ENCODE results near the gene MGAT4B.

MGAT4B gene

DNA sequence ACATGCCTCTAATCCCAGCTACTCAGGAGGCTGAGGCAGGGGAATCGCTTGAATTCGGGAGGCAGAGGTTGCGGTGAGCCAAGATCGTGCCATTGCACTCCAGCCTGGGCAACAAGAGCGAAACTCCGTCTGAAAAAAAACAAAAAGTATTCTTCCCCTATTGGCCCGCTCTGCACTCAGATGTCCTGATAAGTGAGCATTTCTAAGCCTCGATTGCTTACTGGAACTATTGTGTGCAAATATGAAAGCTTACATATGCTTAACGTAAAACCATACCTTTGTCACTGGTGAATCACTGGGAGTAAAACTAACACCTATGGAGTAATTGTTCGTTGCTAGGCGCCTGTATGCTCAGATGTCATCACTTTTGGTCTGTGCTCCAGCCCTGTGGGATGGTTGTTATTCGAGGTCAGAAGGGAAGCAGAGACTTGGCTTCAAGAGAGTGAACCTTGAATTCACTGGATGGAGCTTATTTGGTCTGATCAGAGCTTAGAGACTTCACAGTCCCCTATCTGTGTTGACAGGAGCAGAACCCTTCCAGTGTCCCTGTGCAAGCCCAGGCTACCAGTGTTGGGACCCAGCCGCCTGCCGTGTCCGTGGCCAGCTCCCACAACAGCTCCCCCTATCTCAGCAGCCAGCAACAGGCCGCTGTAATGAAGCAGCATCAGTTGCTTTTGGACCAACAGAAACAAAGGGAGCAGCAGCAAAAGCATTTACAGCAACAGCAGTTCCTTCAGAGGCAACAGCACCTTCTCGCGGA is 38.2 kb downstream of the MGAT4B start:
- DNase-seq (ENCODE audit: low spot score): no peak

DNA sequence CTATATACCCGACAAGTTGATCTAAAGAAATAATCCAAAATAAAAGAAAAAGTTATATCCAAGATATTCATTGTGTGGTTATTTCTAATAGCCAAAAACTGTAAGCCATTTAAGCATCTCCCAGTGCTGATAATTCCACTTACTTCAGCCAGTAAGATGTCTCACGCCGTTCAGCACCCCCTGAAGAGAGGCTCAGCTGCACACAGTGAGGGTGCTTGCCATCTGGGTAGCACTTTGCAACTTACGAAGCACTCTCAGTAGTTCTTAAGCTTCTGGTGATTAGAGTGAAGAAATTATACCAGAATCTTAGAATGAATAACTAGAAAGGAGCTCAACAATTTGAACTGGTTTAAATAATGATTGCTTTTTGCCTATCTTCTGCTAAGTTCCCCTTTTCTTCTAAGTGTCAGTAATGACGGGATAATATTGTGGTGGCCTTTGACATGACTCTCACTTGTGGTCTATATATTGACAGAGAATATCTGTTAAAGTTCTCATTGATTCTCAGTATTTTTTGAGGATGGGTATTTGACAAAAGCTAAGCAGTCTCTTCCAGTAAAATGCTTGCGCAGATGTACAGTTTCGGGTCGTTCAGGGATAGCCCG is 39.1 kb downstream of the MGAT4B start:
- DNase-seq (ENCODE audit: low spot score): no peak

DNA sequence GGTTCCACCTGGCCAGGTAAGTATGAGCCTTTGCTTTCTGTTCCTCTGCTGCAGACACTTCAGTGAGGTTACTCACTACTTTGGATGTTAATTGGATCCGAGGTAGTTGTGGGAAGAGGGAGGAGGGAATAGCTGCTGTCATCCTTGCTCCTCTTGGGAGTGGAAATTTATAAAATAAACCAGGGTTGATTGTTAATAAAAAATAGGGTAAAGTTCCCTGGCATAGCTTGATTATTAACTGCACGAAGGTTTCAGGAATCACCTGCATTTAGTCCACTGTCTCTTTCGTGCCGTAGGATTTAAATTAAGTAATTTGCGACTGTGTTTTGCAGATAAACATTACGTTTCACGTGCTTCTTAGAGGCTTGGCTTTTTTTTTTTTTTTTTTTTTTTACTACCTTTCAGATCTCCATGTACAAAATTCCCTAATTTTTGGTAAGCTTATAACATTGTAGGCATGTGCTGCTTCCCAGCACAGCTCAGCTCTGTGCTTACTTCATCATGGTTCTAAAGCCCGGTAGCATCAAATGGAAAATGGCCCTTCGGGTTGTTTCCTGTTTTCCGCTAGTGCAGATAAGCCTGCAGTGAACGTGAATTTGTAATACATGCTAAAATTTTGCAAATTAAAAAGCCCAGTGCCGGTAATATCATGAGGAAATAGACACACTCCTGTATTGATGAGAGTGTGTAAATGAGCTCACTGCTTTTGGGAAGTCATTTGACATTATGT is 39.8 kb downstream of the MGAT4B start:
- no peak for DNase-seq (ENCODE audit: low spot score)

DNA sequence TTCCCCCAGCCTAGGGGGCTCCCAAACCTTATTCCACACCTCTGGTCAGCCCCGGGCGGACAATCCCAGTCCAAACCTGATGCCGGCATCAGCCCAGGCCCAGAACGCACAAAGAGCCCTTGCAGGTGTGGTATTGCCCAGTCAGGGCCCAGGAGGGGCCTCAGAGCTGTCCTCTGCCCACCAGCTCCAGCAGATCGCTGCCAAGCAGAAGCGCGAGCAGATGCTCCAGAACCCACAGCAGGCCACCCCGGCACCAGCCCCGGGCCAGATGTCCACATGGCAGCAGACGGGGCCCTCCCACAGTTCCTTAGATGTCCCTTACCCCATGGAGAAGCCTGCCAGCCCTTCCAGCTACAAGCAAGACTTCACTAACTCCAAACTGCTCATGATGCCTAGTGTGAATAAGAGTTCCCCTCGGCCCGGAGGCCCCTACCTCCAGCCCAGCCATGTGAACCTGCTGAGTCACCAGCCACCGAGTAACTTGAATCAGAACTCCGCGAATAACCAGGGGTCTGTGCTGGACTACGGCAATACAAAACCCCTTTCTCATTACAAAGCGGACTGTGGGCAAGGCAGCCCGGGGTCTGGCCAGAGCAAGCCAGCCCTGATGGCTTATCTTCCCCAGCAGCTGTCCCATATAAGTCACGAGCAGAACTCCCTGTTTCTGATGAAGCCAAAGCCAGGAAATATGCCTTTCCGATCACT is 40.5 kb downstream of the MGAT4B start:
- DNase-seq (ENCODE audit: low spot score): no peak

- DNase-seq (ENCODE audit: low spot score): peak; percentile 95
Observed at GRCh38 chr5:179765400-179765799, 41.3 kb downstream of the MGAT4B start.

- no peak for DNase-seq (ENCODE audit: low spot score)
Observed at GRCh38 chr5:179764056-179764455, 42.6 kb downstream of the MGAT4B start.

DNA sequence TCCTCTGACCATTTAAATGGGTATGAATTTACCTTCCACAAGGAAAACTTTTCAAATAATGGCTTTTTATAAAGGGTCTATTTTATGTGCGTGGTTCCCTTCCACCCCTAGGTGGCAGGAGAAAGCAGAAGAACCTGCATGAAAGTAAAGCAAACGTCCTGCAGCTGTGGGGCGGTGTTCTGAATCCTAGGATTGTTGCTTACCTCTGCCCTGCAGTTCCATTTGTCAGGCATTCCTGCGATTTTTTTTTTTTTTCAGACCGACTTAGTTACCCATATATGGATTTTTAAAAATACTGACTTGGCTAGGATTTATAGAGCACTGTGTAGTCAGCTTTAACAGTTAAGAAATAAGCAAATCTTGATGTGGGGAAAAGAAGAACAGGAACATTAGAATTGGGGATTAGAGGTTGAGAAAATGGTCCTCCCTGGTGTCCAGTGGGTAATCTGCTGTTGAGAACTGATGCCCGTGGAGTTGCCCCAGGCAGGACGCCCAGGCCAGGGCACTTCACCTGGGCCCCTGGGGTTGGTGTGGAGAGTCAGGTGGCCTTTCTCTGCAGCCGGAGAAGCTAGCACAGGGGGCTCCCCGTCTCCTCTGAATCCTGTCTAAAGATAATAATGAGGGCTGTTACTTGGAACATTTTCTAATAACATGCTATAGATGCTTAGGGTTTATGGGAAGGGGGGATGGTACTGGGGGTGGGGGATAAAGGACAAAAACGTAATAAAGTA is 43.3 kb downstream of the MGAT4B start:
- DNase-seq (ENCODE audit: low spot score): peak; percentile 76

DNA sequence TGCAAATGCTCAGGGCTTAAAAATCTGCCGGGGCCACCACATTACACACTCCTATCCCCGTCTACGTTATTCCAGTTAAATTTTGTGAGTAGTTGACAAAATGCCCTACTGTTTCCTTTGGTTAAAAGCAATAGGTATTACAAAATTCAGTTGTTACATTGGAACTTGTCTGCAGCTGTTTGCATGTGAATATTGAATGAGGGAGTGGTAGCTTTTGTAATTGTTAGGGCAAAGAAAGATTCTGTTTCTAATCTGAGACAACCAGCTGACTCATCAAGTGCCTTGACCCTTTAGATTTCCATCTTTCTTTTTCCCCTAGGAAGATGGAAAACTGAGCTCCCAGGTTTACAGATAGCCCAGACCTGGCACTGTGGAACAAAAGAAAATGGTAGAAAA is 43.9 kb downstream of the MGAT4B start:
- no peak for DNase-seq (ENCODE audit: low spot score)

- no peak for DNase-seq (ENCODE audit: low spot score)
Observed at GRCh38 chr5:179762079-179762780, 44.4 kb downstream of the MGAT4B start.

GRCh38 chr5:179759581-179760551 is 46.8 kb downstream of the MGAT4B start:
- DNase-seq (ENCODE audit: low spot score): no peak

DNA sequence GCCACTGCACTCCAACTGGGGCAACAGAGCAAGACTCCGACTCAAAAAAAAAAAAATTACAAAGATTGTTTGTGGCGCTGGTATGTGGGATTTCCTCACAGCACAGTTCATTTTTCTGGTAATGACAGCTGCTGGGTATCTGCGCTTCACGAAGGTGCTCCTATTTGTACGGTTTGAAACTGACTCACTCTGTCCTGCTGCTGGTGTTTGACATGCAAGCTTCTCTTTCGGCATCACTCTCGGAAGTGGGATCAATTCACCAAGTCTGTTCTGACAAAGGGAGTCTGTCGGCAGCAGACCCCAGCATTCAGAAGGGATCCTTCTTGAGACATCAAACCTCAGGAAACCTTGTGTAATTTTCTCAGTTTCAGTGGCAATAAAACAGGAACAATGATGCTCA is 47.7 kb downstream of the MGAT4B start:
- no peak for DNase-seq (ENCODE audit: low spot score)

DNA sequence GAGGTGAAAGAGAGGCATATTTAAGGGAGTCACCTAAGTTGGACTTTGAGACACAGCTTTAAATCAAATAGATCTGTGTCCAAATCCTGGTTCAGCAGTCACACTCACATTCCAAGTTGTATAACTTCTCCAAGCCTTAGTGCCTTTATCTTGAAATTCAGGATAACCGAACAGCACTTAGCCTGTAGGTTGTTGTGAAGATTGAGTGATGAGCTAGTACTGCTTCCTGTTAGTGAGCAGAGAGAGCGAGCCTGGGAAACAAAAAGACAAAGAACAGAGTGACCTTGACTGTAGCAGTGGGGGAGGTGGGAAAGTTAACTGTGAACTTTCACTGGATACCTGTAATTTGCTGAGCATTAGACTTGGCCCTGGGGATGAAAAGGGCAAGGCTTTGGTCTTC is 51.6 kb downstream of the MGAT4B start:
- DNase-seq (ENCODE audit: low spot score): no peak

DNA sequence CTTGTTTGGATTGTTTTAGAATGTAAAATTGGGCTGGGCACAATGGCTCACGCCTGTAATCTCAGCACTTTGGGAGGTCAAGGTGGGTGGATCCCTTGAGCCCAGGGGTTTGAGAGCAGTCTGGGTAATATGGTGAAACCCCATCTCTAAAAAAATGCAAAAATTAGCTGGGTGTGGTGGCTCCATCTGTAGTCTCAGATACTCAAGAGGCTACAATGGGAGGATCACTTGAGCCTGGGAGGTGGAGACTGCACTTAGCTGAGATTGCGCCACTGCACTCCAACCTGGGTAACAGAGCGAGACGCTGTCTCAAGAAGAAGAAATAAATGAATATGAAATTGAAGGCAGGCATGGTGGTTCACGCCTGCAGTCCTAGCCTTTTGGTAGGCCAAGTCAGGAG is 52.7 kb downstream of the MGAT4B start:
- no peak for DNase-seq (ENCODE audit: low spot score)

DNA sequence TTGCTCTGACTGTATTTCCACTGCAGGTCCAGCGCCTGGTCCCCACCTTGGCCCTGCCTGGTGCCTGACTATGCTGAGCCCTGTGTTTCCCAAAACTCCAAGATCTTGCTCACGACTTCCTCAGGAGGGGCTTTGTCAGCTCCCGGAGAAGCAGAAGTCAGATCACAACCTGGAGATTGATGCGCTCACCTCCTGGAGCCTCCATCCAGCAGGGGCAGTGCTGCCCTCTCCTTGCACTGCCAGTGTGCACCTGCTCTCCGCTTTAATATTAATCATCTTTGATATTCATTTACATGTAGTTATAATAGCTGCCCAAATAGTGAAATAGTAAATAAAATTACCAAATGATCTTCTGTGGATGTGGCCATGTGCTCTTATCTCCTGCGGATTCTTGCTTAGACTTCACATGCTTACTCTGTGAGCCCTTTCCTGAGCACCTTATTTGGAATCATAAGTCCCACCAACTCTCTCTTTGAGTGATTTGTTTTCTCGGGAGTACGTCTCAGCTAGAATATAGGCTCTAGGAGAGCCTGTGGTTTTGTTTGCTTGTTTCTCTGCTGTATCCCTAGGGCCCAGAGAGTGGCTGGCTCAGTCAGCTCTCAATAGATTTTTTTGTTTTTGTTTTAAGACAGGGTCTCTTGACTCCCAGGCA is 56.7 kb downstream of the MGAT4B start:
- no peak for DNase-seq (ENCODE audit: low spot score)

DNA sequence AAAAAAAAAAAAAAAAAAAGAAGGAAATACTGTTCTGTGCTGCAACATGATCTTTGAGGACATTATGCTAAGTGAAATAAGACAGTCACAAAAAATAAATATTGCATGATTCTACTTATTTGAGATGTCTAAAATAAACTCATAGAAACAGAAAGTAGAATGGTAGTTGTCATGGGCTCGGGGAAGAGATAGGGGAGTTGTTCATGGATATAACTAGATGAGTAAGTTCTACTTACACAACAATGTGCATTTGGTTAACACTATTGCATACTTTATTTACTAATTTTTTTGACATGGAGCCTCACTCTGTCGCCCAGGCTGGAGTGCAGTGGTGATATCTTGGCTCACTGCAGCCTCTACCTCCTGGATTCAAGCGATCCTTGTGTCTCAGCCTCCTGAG is 58.9 kb downstream of the MGAT4B start:
- DNase-seq (ENCODE audit: low spot score): no peak

Data from kidney capillary endothelial cell (primary cell).